ENCODE measurements around the gene BARHL2.

The BARHL2 gene

DNA sequence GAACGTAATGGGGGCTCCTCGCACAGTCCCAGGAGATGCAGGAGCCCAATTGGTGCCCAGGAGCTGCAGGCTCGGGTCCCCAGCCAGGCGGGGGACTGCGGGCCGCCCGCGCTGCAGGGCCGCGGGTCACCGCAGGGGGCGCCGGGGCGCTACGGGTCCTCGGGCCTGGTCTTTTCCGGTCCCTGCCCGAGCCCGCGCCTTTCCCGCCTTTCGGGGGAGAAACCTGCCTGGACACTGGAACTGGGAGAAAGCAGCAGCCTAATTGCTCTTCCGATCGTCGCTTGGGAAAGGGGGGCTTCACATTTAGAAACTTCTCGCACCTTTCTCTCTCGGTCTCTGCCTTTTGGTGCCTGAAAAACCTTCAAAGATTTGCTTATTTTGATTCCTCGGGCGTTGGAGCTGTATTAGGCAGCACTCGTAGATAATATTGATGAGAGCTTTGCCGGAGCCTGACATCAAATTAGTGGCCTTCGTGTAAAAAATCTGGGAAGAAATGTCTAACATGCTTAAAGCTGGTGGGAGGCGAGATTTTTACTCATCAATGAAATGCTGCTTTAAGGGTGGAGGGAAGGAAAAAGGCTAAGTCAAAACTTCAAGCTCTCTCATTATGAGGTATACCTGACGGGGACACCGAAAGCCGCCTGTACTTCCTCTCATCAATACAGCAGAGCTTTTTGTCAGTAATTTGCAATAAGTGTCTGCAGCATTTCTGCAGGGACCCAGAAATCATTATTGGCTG, 12.6 kb upstream of the BARHL2 start:
- Histone ChIP-seq H3K4me1 (ENCODE audit: low read length) (0 out of 2 replicates have a peak, but pooled peaks cover 3% of the 10 kb centered on the region), H3K4me3 (ENCODE audit: low read length) (peak overlapping the region; percentile 88), H3K4me2 (ENCODE audit: low read length) (peak overlapping the region; percentile 94)

DNA sequence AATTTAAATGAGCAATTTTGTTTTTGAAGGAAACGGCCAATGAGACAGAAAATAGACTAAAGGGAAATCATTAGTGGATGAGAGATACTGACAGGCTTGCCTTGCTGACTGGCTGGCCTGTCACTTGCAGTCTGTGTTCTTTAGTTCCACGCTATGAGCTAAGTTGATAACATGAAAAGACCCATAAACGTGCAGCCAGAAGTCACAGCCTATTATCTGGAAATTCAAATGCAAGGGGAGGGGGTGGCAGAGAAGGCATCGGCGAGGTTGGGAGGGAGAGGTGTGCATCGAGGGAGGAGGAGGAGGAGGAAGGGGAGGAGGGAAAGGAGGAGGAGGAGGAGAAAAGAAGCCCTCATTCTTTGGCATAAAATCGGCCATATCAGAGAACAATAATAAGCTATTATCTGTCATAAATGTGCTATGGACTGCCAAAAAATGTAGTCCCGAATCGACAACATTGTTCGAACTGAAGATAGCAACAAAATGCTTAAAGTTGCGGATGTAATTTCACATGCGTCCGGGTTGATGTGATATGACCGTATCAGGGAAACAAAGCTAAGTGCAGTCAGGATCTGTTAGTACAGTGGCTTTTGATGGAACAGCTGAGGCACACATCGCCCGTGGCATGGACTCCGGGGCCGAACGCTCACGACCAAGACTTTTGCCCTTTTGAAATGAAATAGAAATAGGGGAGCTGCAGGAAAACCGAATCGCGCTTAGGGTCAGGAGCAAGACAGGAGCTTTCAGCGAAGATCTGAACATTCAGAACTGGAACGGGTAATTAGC, 11.6 kb upstream of the BARHL2 start:
- Histone ChIP-seq H3K27ac (ENCODE audit: low read length) (no peak overlapping the region), H3K79me2 (ENCODE audit: low read length) (no peaks in the 10 kb centered on the region), H2AFZ (ENCODE audit: low read depth, low read length) (no peak overlapping the region), H4K20me1 (ENCODE audit: insufficient read depth, low read length) (no peaks in the 10 kb centered on the region), H3K4me2 (ENCODE audit: low read length) (0 out of 2 replicates have a peak overlapping the region, but pooled peaks have one; percentile 3), H3K4me1 (ENCODE audit: low read length) (0 out of 2 replicates have a peak, but pooled peaks cover 3% of the 10 kb centered on the region), H3K27me3 (ENCODE audit: low read depth, low read length) (0 out of 2 replicates have a peak, but pooled peaks cover 23% of the 10 kb centered on the region), H3K4me3 (ENCODE audit: low read length) (no peak overlapping the region), H3K9me3 (ENCODE audit: insufficient read depth, low read length) (no peaks in the 10 kb centered on the region), H3K36me3 (replicated peaks; ENCODE audit: low read depth, low read length) (no peaks in the 10 kb centered on the region), H3K9ac (ENCODE audit: low read length) (no peak overlapping the region)
- TF ChIP-seq, protein P1, sequence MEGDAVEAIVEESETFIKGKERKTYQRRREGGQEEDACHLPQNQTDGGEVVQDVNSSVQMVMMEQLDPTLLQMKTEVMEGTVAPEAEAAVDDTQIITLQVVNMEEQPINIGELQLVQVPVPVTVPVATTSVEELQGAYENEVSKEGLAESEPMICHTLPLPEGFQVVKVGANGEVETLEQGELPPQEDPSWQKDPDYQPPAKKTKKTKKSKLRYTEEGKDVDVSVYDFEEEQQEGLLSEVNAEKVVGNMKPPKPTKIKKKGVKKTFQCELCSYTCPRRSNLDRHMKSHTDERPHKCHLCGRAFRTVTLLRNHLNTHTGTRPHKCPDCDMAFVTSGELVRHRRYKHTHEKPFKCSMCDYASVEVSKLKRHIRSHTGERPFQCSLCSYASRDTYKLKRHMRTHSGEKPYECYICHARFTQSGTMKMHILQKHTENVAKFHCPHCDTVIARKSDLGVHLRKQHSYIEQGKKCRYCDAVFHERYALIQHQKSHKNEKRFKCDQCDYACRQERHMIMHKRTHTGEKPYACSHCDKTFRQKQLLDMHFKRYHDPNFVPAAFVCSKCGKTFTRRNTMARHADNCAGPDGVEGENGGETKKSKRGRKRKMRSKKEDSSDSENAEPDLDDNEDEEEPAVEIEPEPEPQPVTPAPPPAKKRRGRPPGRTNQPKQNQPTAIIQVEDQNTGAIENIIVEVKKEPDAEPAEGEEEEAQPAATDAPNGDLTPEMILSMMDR (IDR thresholded peaks at IDR 0.05; ENCODE audit: low read depth, low read length), result no peak
- TF ChIP-seq EZH2phosphoT487 (IDR thresholded peaks at IDR 0.05; ENCODE audit: low read depth), result no peak

More for the DNA sequence above, 12.6 kb upstream of the BARHL2 start:
- no peaks in the 10 kb centered on the region for H3K36me3 ChIP-seq (replicated peaks; ENCODE audit: low read depth, low read length)
- H3K79me2 ChIP-seq (ENCODE audit: low read length), result no peaks in the 10 kb centered on the region
- H3K9ac ChIP-seq (ENCODE audit: low read length), result peak overlapping the region; percentile 33; the same call in 1 of the 2 replicates
- no peak for TF ChIP-seq EZH2phosphoT487 (IDR thresholded peaks at IDR 0.05; ENCODE audit: low read depth)
- TF ChIP-seq, protein P1 (IDR thresholded peaks at IDR 0.05; ENCODE audit: low read depth, low read length), result no peak
- H2AFZ ChIP-seq (ENCODE audit: low read depth, low read length), result peak overlapping the region; percentile 35; the same call in 1 of the 2 replicates
- H3K9me3 ChIP-seq (ENCODE audit: insufficient read depth, low read length), result no peaks in the 10 kb centered on the region
- H4K20me1 ChIP-seq (ENCODE audit: insufficient read depth, low read length), result no peaks in the 10 kb centered on the region
- H3K27me3 ChIP-seq (ENCODE audit: low read depth, low read length), result 0 out of 2 replicates have a peak, but pooled peaks cover 24% of the 10 kb centered on the region
- H3K27ac ChIP-seq (ENCODE audit: low read length), result no peak overlapping the region

DNA sequence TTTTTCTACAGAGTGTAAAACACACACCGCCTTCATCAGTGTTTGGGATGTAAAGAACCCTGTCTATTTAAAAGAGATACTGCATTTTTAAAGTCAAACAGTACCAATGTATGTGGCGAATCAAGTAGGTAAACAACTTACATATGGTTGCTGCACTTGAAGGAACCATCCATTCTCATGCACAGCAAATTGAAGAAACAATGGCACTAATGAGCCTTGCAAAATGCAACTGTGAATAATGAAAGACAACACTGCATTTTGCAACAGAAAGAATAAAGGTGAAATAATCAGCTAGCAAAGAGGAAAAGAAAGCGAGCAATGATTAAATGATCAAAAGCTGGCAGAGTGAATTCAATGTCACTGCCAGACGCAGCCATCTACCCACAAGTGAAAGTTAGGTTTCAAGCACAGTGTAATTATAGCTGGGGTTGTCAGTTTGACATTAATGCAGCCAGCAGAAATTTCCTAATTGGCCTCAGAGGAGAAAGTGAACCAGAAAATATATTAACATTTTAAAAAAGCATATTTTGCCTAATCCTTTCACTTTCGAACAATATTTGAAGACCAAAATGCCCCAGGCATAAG, 10.9 kb upstream of the BARHL2 start:
- H3K9ac ChIP-seq (ENCODE audit: low read length), result no peak overlapping the region
- H3K27me3 ChIP-seq (ENCODE audit: low read depth, low read length), result 0 out of 2 replicates have a peak, but pooled peaks cover 16% of the 10 kb centered on the region
- no peaks in the 10 kb centered on the region for H4K20me1 ChIP-seq (ENCODE audit: insufficient read depth, low read length)
- H3K4me1 ChIP-seq (ENCODE audit: low read length), result 0 out of 2 replicates have a peak, but pooled peaks cover 3% of the 10 kb centered on the region
- no peak overlapping the region for H3K4me3 ChIP-seq (ENCODE audit: low read length)
- H3K79me2 ChIP-seq (ENCODE audit: low read length), result no peaks in the 10 kb centered on the region
- H3K4me2 ChIP-seq (ENCODE audit: low read length), result 0 out of 2 replicates have a peak overlapping the region, but pooled peaks have one; percentile 3
- H3K36me3 ChIP-seq (replicated peaks; ENCODE audit: low read depth, low read length), result no peaks in the 10 kb centered on the region
- H3K27ac ChIP-seq (ENCODE audit: low read length), result no peak overlapping the region
- TF ChIP-seq, protein P1 (IDR thresholded peaks at IDR 0.05; ENCODE audit: low read depth, low read length), result no peak
- TF ChIP-seq EZH2phosphoT487 (IDR thresholded peaks at IDR 0.05; ENCODE audit: low read depth), result no peak
- no peaks in the 10 kb centered on the region for H3K9me3 ChIP-seq (ENCODE audit: insufficient read depth, low read length)
- H2AFZ ChIP-seq (ENCODE audit: low read depth, low read length), result no peak overlapping the region

All from OCI-LY3 (cell line).